ENCODE data around the gene NFIB.
A peak's percentile ranks its signal among the peaks of the same experiment; 100 is the strongest.

NFIB gene

DNA sequence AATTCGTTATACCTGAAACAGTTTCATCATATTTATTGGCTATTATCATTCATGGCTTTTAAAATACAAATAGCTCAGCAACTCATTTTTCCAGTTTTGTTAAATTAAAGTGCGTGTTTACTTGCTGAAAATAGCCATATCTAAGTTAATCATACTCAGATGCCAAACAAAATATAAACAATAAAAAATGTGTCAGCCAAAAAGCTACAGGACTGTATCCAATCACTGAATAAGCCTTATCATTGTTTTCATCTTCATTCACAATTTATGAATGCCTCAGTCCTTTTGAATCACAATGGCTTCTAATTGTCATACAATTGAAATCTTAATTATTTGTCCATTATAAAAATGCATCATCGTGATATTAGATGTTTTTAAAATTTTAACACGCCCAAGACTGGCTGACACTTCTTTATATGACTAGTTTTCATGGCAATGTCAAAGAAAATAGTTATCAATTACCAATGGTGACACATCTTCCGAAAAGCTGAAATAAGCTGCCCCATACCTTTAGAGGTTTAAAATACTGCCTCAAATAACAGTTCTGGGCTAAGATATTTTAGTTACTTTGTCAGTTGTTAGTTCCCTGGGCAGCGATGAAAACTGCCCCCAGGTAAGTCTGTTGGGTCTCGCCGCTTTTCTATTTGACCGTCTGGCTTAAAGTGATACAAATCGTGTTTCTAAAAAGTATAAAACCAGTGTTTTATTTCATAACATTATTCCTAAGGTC is 1.8 kb downstream of the NFIB start:
- 0 to 9% methylated on average over 1 to 4 of the region's 10 CpGs for WGBS, 2 experiments (ENCODE audit: insufficient coverage in 2 of 2)

DNA sequence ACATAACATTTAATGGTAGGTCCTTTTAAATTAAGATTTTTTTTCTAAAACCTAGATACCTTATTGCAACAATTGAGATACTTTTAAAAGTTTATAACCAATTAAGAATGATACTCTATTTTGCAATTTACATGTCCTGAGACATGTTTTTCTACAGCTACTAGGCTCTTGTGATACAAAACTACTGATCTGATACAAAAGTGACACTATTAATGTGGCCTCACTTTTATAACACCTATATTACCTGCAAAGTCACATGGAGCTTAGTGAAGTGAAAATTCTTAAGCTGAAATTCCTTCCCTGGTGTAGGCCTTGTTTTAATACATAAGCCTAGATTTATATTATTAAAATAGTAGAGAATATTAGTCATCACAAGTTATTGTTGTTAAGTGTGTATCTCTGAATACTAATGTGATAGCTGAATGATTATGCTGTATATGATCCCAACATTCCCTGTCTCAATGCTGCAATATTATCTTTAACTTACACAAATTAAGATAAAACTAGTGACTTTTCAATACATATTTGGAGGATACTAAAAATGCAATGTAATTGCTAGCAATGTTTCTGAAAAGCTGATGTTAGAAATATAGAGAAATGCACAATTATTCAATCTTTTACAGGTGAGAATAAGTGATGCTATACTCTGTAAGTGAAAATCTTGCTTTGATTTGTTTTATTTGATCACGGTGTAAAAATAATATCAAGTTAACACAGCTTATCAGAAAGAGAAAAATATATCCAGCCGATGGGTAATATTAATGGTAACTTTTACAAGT is 2.6 kb downstream of the NFIB start:
- H3K4me3 ChIP-seq (ENCODE audit: extremely low read depth, insufficient read depth, low read length, poor library complexity, severe bottlenecking) = no peak overlapping the region
- no CpG with 5 or more reads among the region's 2 CpGs for WGBS, 2 experiments (ENCODE audit: insufficient coverage in 2 of 2)

More for the DNA sequence above, 1.8 kb downstream of the NFIB start:
- H3K4me1 ChIP-seq (ENCODE audit: control insufficient read depth, insufficient read depth, low read length, poor library complexity, severe bottlenecking) = peaks cover 3% of the 10 kb centered on the region
- no peaks in the 10 kb centered on the region for H3K36me3 ChIP-seq (ENCODE audit: control insufficient read depth, insufficient read depth, low read length)
- H3K4me3 ChIP-seq (ENCODE audit: extremely low read depth, insufficient read depth, low read length, poor library complexity, severe bottlenecking) = peak overlapping the region; percentile 53
- H3K9me3 ChIP-seq (ENCODE audit: control insufficient read depth, low read length) = no peaks in the 10 kb centered on the region
- no peak overlapping the region for H3K27ac ChIP-seq (ENCODE audit: low read depth, low read length, severe bottlenecking)

DNA sequence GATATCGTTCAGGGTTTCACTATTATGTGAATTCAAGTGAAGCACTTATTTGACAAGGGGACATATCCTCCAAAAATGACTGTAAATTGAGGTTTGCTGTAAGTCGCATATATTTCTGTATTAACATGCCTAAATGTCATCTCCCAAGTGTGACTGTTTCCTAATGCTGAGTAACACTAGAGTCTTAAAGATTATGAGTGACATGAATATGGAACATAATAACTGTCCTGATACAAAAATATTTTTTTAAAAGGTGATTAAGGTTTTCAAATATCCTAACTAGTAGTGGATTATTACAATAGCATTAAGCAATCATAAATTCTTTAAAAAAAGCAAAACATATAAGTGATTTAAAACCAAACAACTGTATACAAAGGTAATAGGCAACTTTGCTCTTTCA is 3.6 kb downstream of the NFIB start:
- H3K27ac ChIP-seq (ENCODE audit: low read depth, low read length, severe bottlenecking) = no peak overlapping the region
- H3K9me3 ChIP-seq (ENCODE audit: control insufficient read depth, low read length) = no peaks in the 10 kb centered on the region
- H3K4me1 ChIP-seq (ENCODE audit: control insufficient read depth, insufficient read depth, low read length, poor library complexity, severe bottlenecking) = peaks cover 3% of the 10 kb centered on the region
- H3K36me3 ChIP-seq (ENCODE audit: control insufficient read depth, insufficient read depth, low read length) = no peaks in the 10 kb centered on the region
- WGBS, 2 experiments (ENCODE audit: insufficient coverage in 2 of 2) = 86% methylated on average over 1 of the region's 2 CpGs; no CpG with 5 or more reads in 1 of the 2 experiments
- H3K4me3 ChIP-seq (ENCODE audit: extremely low read depth, insufficient read depth, low read length, poor library complexity, severe bottlenecking) = no peak overlapping the region

More for the DNA sequence above, 2.6 kb downstream of the NFIB start:
- H3K36me3 ChIP-seq (ENCODE audit: control insufficient read depth, insufficient read depth, low read length) = no peaks in the 10 kb centered on the region
- peaks cover 3% of the 10 kb centered on the region for H3K4me1 ChIP-seq (ENCODE audit: control insufficient read depth, insufficient read depth, low read length, poor library complexity, severe bottlenecking)
- H3K9me3 ChIP-seq (ENCODE audit: control insufficient read depth, low read length) = no peaks in the 10 kb centered on the region
- H3K27ac ChIP-seq (ENCODE audit: low read depth, low read length, severe bottlenecking) = no peak overlapping the region

DNA sequence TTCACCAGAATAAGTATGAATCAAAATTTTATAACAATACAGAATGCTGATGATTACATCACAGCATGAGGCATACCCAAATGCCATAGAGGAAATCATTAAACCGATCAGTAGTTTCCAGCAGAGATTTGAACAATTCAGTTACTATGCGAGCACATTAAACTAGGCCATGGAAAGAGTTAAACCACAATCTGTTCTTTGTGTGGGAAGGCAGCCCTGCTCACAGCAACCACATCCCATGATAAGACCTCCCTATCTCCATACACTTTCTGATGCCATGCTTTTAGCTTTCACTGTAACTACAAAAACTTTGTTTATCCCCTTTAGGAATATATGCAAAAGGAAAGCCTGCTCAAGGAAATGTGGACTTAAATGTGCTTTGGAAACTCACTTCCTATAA is 4.5 kb downstream of the NFIB start:
- Histone ChIP-seq H3K4me3 (ENCODE audit: extremely low read depth, insufficient read depth, low read length, poor library complexity, severe bottlenecking) (no peak overlapping the region), H3K27ac (ENCODE audit: low read depth, low read length, severe bottlenecking) (peak overlapping the region; percentile 26), H3K4me1 (ENCODE audit: control insufficient read depth, insufficient read depth, low read length, poor library complexity, severe bottlenecking) (peaks cover 3% of the 10 kb centered on the region), H3K9me3 (ENCODE audit: control insufficient read depth, low read length) (no peaks in the 10 kb centered on the region), H3K36me3 (ENCODE audit: control insufficient read depth, insufficient read depth, low read length) (no peaks in the 10 kb centered on the region)
- 81 to 86% methylated on average over 1 to 2 of the region's 2 CpGs for WGBS, 2 experiments (ENCODE audit: insufficient coverage in 2 of 2)

DNA sequence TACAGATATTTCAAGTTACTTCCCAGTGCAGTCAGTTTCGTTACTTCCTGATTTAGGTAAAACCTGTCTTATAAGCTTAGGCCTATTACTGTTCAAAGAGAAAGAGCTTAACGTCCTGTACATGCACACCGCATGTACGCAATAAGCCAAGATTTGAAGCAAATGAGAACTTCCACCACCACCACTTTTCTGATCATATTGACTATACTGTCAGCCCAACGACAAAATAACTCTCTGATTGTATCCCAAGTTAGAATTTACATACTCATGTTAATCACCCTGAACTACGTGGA is 5.1 kb downstream of the NFIB start:
- Histone ChIP-seq H3K9me3 (ENCODE audit: control insufficient read depth, low read length) (no peaks in the 10 kb centered on the region), H3K4me1 (ENCODE audit: control insufficient read depth, insufficient read depth, low read length, poor library complexity, severe bottlenecking) (peaks cover 3% of the 10 kb centered on the region), H3K27ac (ENCODE audit: low read depth, low read length, severe bottlenecking) (no peak overlapping the region), H3K4me3 (ENCODE audit: extremely low read depth, insufficient read depth, low read length, poor library complexity, severe bottlenecking) (no peak overlapping the region), H3K36me3 (ENCODE audit: control insufficient read depth, insufficient read depth, low read length) (no peaks in the 10 kb centered on the region)
- WGBS, 2 experiments (ENCODE audit: insufficient coverage in 2 of 2) = 91 to 95% methylated on average over 4 of the region's 6 CpGs

DNA sequence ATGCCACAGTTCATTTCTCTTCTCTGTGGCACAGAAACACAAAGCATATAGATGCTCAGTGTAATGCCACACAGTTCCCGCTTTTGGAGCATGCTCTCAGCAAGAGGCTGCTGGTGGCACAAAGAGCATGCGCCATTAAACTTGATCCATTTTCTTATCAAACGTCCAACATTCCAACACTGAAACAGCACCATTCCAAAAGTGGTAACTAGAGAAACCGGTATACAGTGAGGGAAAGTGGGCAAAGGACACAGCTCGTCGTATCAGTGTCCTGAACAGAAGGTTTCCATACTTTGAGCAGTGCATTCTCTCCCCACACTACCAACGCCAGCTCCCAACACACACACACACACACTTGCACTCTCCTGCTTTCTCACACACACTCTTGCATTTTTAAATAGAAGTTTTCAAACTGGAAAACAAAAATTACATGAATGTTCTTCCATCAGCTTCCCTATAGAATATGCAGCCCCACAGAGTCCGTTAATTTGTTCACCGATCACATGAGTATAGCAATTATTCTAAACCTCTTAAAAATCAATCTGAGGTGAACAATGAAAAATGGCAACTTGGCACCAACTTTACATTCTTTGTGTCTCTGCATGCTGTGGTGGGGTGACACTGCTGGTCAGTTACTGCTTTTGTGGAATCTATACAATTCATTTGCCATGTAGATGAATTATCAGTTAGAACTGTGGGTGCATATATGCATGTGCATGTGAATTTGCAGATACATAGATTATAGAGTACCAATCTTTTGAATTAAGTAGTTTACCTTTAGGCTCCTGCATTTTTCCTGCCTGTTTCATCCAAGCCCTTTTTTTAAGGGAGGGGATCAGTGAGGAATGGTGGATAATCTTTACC is 5.7 kb downstream of the NFIB start:
- WGBS, 2 experiments (ENCODE audit: insufficient coverage in 2 of 2) = 93 to 95% methylated on average over 3 to 5 of the region's 9 CpGs
- no peak overlapping the region for H3K27ac ChIP-seq (ENCODE audit: low read depth, low read length, severe bottlenecking)
- H3K4me3 ChIP-seq (ENCODE audit: extremely low read depth, insufficient read depth, low read length, poor library complexity, severe bottlenecking) = no peak overlapping the region
- H3K9me3 ChIP-seq (ENCODE audit: control insufficient read depth, low read length) = no peaks in the 10 kb centered on the region
- H3K4me1 ChIP-seq (ENCODE audit: control insufficient read depth, insufficient read depth, low read length, poor library complexity, severe bottlenecking) = peaks cover 3% of the 10 kb centered on the region
- no peaks in the 10 kb centered on the region for H3K36me3 ChIP-seq (ENCODE audit: control insufficient read depth, insufficient read depth, low read length)

DNA sequence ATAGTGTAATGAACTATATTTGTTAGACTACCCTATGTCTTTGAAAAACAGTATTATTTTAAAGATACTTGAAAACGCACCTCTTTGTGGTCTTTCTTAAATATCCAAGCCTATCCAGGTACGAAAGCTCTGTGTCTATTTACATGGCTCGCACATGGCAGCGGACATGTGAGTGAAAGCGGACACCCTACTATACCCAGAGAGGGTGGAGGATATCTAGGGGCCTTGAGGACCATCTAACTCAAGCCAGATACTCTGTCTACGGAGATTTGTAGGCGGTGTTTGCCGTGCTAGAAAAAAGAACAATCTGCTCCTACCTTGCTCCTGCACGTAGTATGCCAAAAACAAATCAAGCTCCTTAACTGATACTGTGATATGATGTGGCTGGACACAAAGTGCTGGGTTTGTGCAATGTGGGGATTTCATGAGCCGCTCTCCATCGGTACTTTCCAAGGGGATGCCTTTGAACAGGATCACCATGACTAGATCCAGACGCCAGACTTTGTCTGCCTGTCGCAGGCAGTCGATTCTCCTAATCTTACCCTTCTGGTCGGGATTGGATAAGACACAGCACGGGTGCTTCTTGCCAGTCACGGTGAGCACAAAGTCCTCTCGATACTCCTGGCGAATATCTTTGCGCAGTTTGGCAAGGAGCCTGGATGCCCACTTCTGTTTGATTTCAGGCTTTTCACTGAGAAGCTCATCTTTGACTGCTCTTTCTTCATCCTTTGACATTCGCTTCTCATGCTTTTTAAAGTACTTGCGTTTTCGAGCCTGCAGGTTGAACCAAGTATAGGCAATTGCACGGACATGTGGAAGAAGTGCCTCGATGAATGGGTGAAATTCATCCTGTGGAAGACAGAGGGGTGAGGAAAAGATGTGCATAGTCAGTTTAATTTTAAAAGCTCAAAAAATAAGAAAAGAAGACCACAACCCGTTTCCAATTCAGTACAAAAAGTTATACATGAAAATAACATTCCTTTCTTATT is 7.0 kb downstream of the NFIB start:
- 94 to 95% methylated on average over 18 to 21 of the region's 26 CpGs for WGBS, 2 experiments (ENCODE audit: insufficient coverage in 2 of 2)
- H3K4me3 ChIP-seq (ENCODE audit: extremely low read depth, insufficient read depth, low read length, poor library complexity, severe bottlenecking) = no peak overlapping the region

DNA sequence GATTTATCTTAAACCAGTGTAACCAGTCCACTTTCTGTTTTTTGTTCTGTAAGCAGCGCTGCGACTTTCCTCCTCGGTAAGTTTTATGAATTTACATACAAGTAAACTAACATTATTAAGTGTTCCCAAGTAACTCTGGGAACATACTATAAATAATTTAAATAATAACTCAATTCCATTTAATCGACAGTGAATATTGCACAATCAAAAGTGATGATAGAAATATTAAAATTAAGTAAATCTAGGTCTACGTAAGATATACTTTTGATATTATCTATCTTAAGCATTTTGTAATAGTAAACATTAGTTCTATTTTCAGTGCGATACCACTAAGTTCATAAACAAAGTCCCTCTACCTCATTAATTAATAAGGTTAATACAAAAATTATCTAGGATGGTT is 7.8 kb downstream of the NFIB start:
- no peak overlapping the region for H3K4me3 ChIP-seq (ENCODE audit: extremely low read depth, insufficient read depth, low read length, poor library complexity, severe bottlenecking)

More for the DNA sequence above, 7.0 kb downstream of the NFIB start:
- Histone ChIP-seq H3K9me3 (ENCODE audit: control insufficient read depth, low read length) (no peaks in the 10 kb centered on the region), H3K4me1 (ENCODE audit: control insufficient read depth, insufficient read depth, low read length, poor library complexity, severe bottlenecking) (peaks cover 3% of the 10 kb centered on the region), H3K36me3 (ENCODE audit: control insufficient read depth, insufficient read depth, low read length) (no peaks in the 10 kb centered on the region), H3K27ac (ENCODE audit: low read depth, low read length, severe bottlenecking) (no peak overlapping the region)

DNA sequence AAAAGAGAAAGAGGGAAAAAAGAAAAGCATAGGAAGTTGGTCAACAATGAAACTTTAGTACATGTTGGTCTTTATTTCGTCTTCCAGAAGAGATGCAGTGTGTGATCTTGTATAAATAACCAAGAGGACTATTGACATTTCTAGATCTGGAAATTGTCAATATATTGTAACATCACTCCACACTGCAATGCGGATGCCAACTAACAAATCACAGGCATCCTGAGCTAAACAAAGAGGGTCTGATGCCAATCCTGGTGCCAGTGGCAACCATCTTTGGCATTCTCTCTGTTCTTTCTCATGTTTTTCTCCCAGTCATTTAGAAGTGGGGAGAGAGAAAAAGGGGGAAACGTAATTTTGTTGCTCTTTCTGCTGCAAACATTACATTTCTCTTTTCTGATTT is 9.7 kb downstream of the NFIB start:
- Histone ChIP-seq H3K4me1 (ENCODE audit: control insufficient read depth, insufficient read depth, low read length, poor library complexity, severe bottlenecking) (no peaks in the 10 kb centered on the region), H3K4me3 (ENCODE audit: extremely low read depth, insufficient read depth, low read length, poor library complexity, severe bottlenecking) (no peak overlapping the region), H3K9me3 (ENCODE audit: control insufficient read depth, low read length) (no peaks in the 10 kb centered on the region), H3K27ac (ENCODE audit: low read depth, low read length, severe bottlenecking) (no peak overlapping the region), H3K36me3 (ENCODE audit: control insufficient read depth, insufficient read depth, low read length) (no peaks in the 10 kb centered on the region)
- WGBS, 2 experiments (ENCODE audit: insufficient coverage in 2 of 2) = 80% methylated on average over 1 of the region's 3 CpGs; no CpG with 5 or more reads in 1 of the 2 experiments

More for the DNA sequence above, 7.8 kb downstream of the NFIB start:
- peaks cover 3% of the 10 kb centered on the region for H3K4me1 ChIP-seq (ENCODE audit: control insufficient read depth, insufficient read depth, low read length, poor library complexity, severe bottlenecking)
- no peaks in the 10 kb centered on the region for H3K36me3 ChIP-seq (ENCODE audit: control insufficient read depth, insufficient read depth, low read length)
- WGBS, 2 experiments (ENCODE audit: insufficient coverage in 2 of 2) = no CpG with 5 or more reads among the region's 6 CpGs
- H3K9me3 ChIP-seq (ENCODE audit: control insufficient read depth, low read length) = no peaks in the 10 kb centered on the region
- H3K27ac ChIP-seq (ENCODE audit: low read depth, low read length, severe bottlenecking) = no peak overlapping the region

DNA sequence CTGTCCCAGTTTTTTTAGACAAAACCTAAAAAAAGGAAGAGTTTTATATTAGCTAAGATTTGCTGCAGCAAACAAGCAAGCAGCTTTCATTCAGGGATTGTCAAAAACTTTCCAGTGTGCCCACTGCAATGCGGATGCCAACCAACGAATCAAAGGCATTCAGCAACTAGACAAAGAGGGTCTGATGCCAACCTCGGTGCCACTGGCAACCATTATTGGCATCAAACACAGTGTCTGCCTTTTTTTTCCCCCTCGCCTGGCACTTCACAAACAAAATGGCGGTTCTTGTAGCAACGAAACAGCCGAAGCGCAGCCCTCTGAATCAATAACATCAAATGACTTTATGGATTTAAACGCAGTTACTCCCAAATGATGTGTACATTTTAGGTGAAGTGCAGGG is 10.4 kb downstream of the NFIB start:
- 86 to 88% methylated on average over 3 of the region's 9 CpGs for WGBS, 2 experiments (ENCODE audit: insufficient coverage in 2 of 2)
- H3K27ac ChIP-seq (ENCODE audit: low read depth, low read length, severe bottlenecking) = no peak overlapping the region

More for the DNA sequence above, 10.4 kb downstream of the NFIB start:
- no peak overlapping the region for H3K4me3 ChIP-seq (ENCODE audit: extremely low read depth, insufficient read depth, low read length, poor library complexity, severe bottlenecking)
- no peaks in the 10 kb centered on the region for H3K36me3 ChIP-seq (ENCODE audit: control insufficient read depth, insufficient read depth, low read length)
- H3K4me1 ChIP-seq (ENCODE audit: control insufficient read depth, insufficient read depth, low read length, poor library complexity, severe bottlenecking) = no peaks in the 10 kb centered on the region
- H3K9me3 ChIP-seq (ENCODE audit: control insufficient read depth, low read length) = no peaks in the 10 kb centered on the region

All from mesodermal cell (in vitro differentiated cells).